H1 (cell line): ENCODE measurements around the gene VWA3B. TPM values are rescaled to one million over a fixed set of nuclear protein-coding genes. Genes with fewer than 3 reads are reported as not detected.

Experiments
- CBX8 ChIP-seq: fragments of 300-800, 300-1000 bp; sonication (generic); IDR thresholded peaks from 2 replicates; pipeline ENCODE4 v1.7.1; 2016; ENCODE audit warnings: low read depth, low read length, borderline replicate concordance
- HDAC6 ChIP-seq: IDR thresholded peaks from one replicate; pipeline ENCODE4 v1.7.1; 2012; ENCODE audit warnings: low read depth, mild to moderate bottlenecking, inconsistent platforms, low read length, moderate library complexity
- KDM1A ChIP-seq: fragments of 200-600, 300-600 bp; sonication (generic); IDR thresholded peaks from 2 replicates; pipeline ENCODE4 v1.7.1; 2016; ENCODE audit warnings: mild to moderate bottlenecking, low read length, borderline replicate concordance
- MAX ChIP-seq: IDR thresholded peaks from 2 replicates; pipeline ENCODE4 v1.6.1; 2012; ENCODE audit warnings: inconsistent platforms
- TAF7 ChIP-seq: optimal IDR thresholded peaks from 2 replicates; pipeline ENCODE3; 2011; ENCODE audit warnings: low read depth, mild to moderate bottlenecking, inconsistent platforms, low read length, moderate library complexity, borderline replicate concordance
- polyA plus RNA-seq, 7 experiments: library from polyadenylated mRNA; depleted of rRNA in 3 of 7; stranded (reverse) in 5 of 7; unstranded in 2 of 7; fragments of >200 nt in 5 of 7; fragments of 200-250 nt in 2 of 7; gene quantifications; 1 replicate in 5 of 7; 2 replicates in 1 of 7; 4 replicates in 1 of 7; pipeline versions ENCODE4 v1.2.1 to v1.2.3, GENCODE V29; 2011 to 2013; ENCODE audit warnings: missing spikeins in 2 of 7, mixed read lengths in 2 of 7
- total RNA-seq: library from RNA; stranded (reverse); fragmentation: NEBNext Ultra II Directional; extraction: Animal tissue kit (Norgen Biotek cat#: 25700); gene quantifications from 2 replicates; pipeline ENCODE4 v1.2.1, GENCODE V29; 2021

Gene VWA3B
- total and polyA plus RNA-seq, 2 of the 8 experiments (the other 6 are each of a cell fraction or from before 2014, with no cell fraction given): not detected

- no peak for TF ChIP-seq TAF7
- TF ChIP-seq CBX8: no peak
- TF ChIP-seq KDM1A: no peak
- no peak for TF ChIP-seq HDAC6
- no peak for TF ChIP-seq MAX
- TF ChIP-seq, all 59 proteins: peak for 0
Observed at GRCh38 chr2:98350411-98350810, 263.4 kb downstream of the VWA3B start (continued).
